K562 (cell line): ENCODE measurements around the gene STIM1.

ENCODE experiments used
- CHD1 ChIP-seq: fragments of 200-600 bp; sonication (generic); IDR thresholded peaks from one replicate; pipeline ENCODE4 v1.6.1; 2012; ENCODE audit warnings: mild to moderate bottlenecking, moderate library complexity, low read length, inconsistent platforms
- EZH2 ChIP-seq: IDR thresholded peaks from 2 replicates; pipeline ENCODE4 v1.6.1; 2012; ENCODE audit warnings: low read depth, mild to moderate bottlenecking, inconsistent platforms, low read length, borderline replicate concordance
- ILK ChIP-seq: fragments of 450-650 bp; IDR thresholded peaks from 2 replicates; pipeline ENCODE4 v1.6.1; 2016; ENCODE audit warnings: missing genetic modification characterization, low read depth, mild to moderate bottlenecking, missing compliant biosample characterization, moderate library complexity, borderline replicate concordance
- KLF13 ChIP-seq: fragments of 450-650 bp; IDR thresholded peaks from 2 replicates; pipeline ENCODE4 v1.6.1; 2016; ENCODE audit warnings: missing genetic modification characterization, low read depth, mild to moderate bottlenecking, missing compliant biosample characterization, moderate library complexity, borderline replicate concordance
- LEF1 ChIP-seq: fragments of 450-650 bp; IDR thresholded peaks from 2 replicates; pipeline ENCODE4 v1.6.1; 2016; ENCODE audit warnings: mild to moderate bottlenecking
- NCOR1 ChIP-seq: fragments of 450-650 bp; IDR thresholded peaks from 2 replicates; pipeline ENCODE4 v1.6.1; 2016; ENCODE audit warnings: mild to moderate bottlenecking, moderate library complexity
- NFIC ChIP-seq: fragments of 450-650 bp; IDR thresholded peaks from 2 replicates; pipeline ENCODE4 v1.6.1; 2017; ENCODE audit warnings: mild to moderate bottlenecking, inconsistent platforms
- PCBP1 ChIP-seq: fragments of 200-400 bp; formaldehyde crosslinking; IDR thresholded peaks from 2 replicates; pipeline ENCODE4 v1.6.1; 2018; ENCODE audit warnings: mild to moderate bottlenecking, low read depth, low read length; ENCODE audit not compliant: poor library complexity, severe bottlenecking
- SIN3A ChIP-seq, 2 experiments: fragments of 150-350 bp in 1 of 2; IDR thresholded peaks; 2 replicates each; pipeline ENCODE4 v1.6.1; 2011 to 2016; ENCODE audit warnings: borderline replicate concordance in 2 of 2, low read depth in 2 of 2, low read length in 2 of 2, mild to moderate bottlenecking in 2 of 2, moderate library complexity in 2 of 2; ENCODE audit not compliant: control insufficient read depth in 1 of 2
- ZNF232 ChIP-seq: sonication (generic); formaldehyde crosslinking; IDR thresholded peaks from 2 replicates; pipeline ENCODE4 v1.8.0; 2022; ENCODE audit warnings: mild to moderate bottlenecking, missing genetic modification reagents
- TF ChIP-seq, protein P1 (sequence below), 3 experiments: IDR thresholded peaks in 2 of 3; conservative IDR thresholded peaks in 1 of 3; 2 replicates each; pipeline ENCODE4 v1.5.1; 2011 to 2012; ENCODE audit warnings: low read length in 3 of 3, mild to moderate bottlenecking in 3 of 3, control low read depth in 2 of 3, improper control_type of control experiment in 1 of 3, inconsistent platforms in 1 of 3, low read depth in 1 of 3, mixed read lengths in 1 of 3, moderate library complexity in 1 of 3; ENCODE audit not compliant: insufficient read depth in 2 of 3
- TF ChIP-seq, protein P2 (sequence below): sonication (generic); formaldehyde crosslinking; IDR thresholded peaks from 2 replicates; pipeline ENCODE4 v1.9.0; 2022; ENCODE audit warnings: mild to moderate bottlenecking, missing genetic modification reagents

DNA sequence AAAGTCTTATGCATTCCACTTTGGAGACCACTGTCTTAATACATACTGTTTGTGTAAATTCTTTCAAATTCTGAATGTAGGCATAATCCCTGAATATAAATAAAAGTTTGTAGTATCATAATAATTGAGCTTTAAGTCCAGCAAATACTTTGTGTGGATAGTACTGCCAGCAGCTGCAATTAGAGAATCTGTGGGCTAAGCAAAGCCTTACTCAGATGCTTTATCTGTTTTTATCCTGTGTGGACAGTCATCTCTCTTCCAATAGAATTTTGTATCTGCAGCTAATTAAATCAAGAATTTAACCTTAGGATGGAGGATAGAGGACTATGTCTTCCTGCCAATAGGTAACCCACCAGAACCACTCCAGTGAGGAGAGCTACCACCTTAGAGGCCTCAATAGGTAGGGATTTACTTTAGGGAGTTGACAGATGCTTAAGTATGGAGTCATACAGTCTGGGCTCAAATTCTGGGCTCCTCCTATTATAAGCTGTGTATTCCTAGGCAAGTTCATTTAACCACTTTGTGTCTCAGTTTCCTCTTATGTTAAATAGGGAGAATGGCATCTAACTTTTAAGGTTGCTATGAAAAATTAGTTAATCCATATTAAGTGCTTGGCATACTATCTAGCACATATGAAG, 71.1 kb downstream of the STIM1 start:
- TF ChIP-seq LEF1 (no peak), ILK (tag) (no peak), ZNF232 (CRISPR knock-in tag) (no peak), SIN3A (IDR thresholded peaks at IDR 0.05; ENCODE audit: borderline replicate concordance in 2 of 2, control insufficient read depth in 1 of 2, low read depth in 2 of 2, low read length in 2 of 2) (no peak), NFIC (no peak), CHD1 (no peak), PCBP1 (no peak), NCOR1 (no peak), KLF13 (tag) (no peak), EZH2 (no peak)
- TF ChIP-seq, protein P1, sequence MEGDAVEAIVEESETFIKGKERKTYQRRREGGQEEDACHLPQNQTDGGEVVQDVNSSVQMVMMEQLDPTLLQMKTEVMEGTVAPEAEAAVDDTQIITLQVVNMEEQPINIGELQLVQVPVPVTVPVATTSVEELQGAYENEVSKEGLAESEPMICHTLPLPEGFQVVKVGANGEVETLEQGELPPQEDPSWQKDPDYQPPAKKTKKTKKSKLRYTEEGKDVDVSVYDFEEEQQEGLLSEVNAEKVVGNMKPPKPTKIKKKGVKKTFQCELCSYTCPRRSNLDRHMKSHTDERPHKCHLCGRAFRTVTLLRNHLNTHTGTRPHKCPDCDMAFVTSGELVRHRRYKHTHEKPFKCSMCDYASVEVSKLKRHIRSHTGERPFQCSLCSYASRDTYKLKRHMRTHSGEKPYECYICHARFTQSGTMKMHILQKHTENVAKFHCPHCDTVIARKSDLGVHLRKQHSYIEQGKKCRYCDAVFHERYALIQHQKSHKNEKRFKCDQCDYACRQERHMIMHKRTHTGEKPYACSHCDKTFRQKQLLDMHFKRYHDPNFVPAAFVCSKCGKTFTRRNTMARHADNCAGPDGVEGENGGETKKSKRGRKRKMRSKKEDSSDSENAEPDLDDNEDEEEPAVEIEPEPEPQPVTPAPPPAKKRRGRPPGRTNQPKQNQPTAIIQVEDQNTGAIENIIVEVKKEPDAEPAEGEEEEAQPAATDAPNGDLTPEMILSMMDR (IDR thresholded peaks at IDR 0.05 in 2 of 3, conservative IDR thresholded peaks at IDR 0.05 in 1 of 3; ENCODE audit: insufficient read depth in 2 of 3, low read depth in 1 of 3, low read length in 3 of 3) = no peak
- TF ChIP-seq, protein P2, sequence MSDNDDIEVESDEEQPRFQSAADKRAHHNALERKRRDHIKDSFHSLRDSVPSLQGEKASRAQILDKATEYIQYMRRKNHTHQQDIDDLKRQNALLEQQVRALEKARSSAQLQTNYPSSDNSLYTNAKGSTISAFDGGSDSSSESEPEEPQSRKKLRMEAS (CRISPR knock-in tag) = no peak
